CD4-positive, alpha-beta T cell (primary cell): ENCODE results near the gene BTAF1. TPM values are rescaled to one million over a fixed set of nuclear protein-coding genes. Genes with fewer than 3 reads are reported as not detected.
"Not testable (repeated sequence)": the region's sequence is repeated elsewhere in the genome, so short reads cannot be mapped to it uniquely, and the experiment has no call there.

Experiments used
- ATAC-seq: fragments of 200-7000 bp; cut with Tn5 transposase; one replicate; pipeline ENCODE4 v1.10.0; 2022; ENCODE audit warnings: mild to moderate bottlenecking; ENCODE audit not compliant: poor library complexity
- CTCF ChIA-PET: fragments of 350-600 bp; sonication (Branson Sonifier 250); formaldehyde crosslinking; loops from one replicate; lab custom pipeline; 2021; ENCODE audit warnings: antibody characterized with exemption, inconsistent platforms; lab: Charles Lee
- POLR2A ChIA-PET: fragments of 350-600 bp; sonication (Branson Sonifier 250); formaldehyde crosslinking; loops from one replicate; lab custom pipeline; 2021; ENCODE audit warnings: antibody characterized with exemption, inconsistent platforms; lab: Charles Lee
- DNase-seq, 14 experiments: peaks; one replicate each; pipeline ENCODE4 v3.0.0-alpha.2; 2013 to 2020; ENCODE audit warnings: mixed read lengths in 2 of 14
- H3K27ac ChIP-seq, 2 donors: one replicate each; pipeline versions ENCODE4 v1.5.1 to v1.7.0; 2013; ENCODE audit warnings: low read length in 2 of 2, low read depth in 1 of 2, mild to moderate bottlenecking in 1 of 2
- H3K27me3 ChIP-seq, 2 experiments: 1 replicate in 1 of 2; 2 replicates in 1 of 2; pipeline versions ENCODE4 v1.6.1 to v1.7.0; 2013; ENCODE audit warnings: low read length in 2 of 2, control low read depth in 1 of 2, mild to moderate bottlenecking in 1 of 2, moderate library complexity in 1 of 2; ENCODE audit not compliant: insufficient read depth in 2 of 2, control insufficient read depth in 1 of 2
- H3K36me3 ChIP-seq: one replicate; pipeline ENCODE4 v1.6.1; 2013; ENCODE audit warnings: low read length, control low read depth; ENCODE audit not compliant: insufficient read depth
- H3K4me1 ChIP-seq: one replicate; pipeline ENCODE4 v1.6.1; 2013; ENCODE audit warnings: low read length, control low read depth; ENCODE audit not compliant: insufficient read depth
- H3K4me3 ChIP-seq: one replicate; pipeline ENCODE4 v1.5.1; 2013; ENCODE audit warnings: mild to moderate bottlenecking, low read length, moderate library complexity
- H3K9me3 ChIP-seq, 2 experiments: 1 replicate in 1 of 2; 2 replicates in 1 of 2; pipeline versions ENCODE4 v1.6.1 to v1.7.0; 2013; ENCODE audit warnings: low read length in 2 of 2, mild to moderate bottlenecking in 2 of 2, control low read depth in 1 of 2, moderate library complexity in 1 of 2; ENCODE audit not compliant: control insufficient read depth in 1 of 2, insufficient read depth in 1 of 2
- H3K27ac Mint-ChIP-seq: one replicate; pipeline ENCODE4 v1.8.0; 2020; ENCODE audit warnings: mixed read lengths
- H3K27me3 Mint-ChIP-seq: one replicate; pipeline ENCODE4 v1.8.0; 2021; ENCODE audit warnings: mixed read lengths
- H3K36me3 Mint-ChIP-seq: one replicate; pipeline ENCODE4 v1.8.0; 2021; ENCODE audit warnings: low read depth, mixed read lengths
- H3K4me1 Mint-ChIP-seq: one replicate; pipeline ENCODE4 v1.8.0; 2021; ENCODE audit warnings: low read depth, mixed read lengths
- H3K4me3 Mint-ChIP-seq: one replicate; pipeline ENCODE4 v1.8.0; 2020; ENCODE audit warnings: mild to moderate bottlenecking, mixed read lengths
- H3K9me3 Mint-ChIP-seq: one replicate; pipeline ENCODE4 v1.8.0; 2020; ENCODE audit warnings: mixed read lengths
- intact Hi-C, 2 experiments: fragments of 100-400 bp; cut with DNase I in 1 of 2; cut with micrococcal nuclease in 1 of 2; formaldehyde crosslinking; loops; one replicate each; pipeline versions ENCODE4 v1.15.1 to v1.9.0; 2023 to 2025; cut with DNase I, micrococcal nuclease
- total RNA-seq, 174 experiments: library from RNA in 2 of 174; stranded (reverse) in 2 of 174; gene quantifications; one replicate each; pipeline ENCODE4 v1.2.3 and lab custom pipeline; 2021 to 2026
- TF ChIP-seq, protein P1 (sequence below): fragments of 200-600 bp; IDR thresholded peaks from one replicate; pipeline ENCODE4 v1.8.0; 2022; ENCODE audit warnings: antibody characterized with exemption, mild to moderate bottlenecking

The BTAF1 gene
- total RNA-seq, 2 experiments from 2014 or later = 80.8 to 85.8 TPM

- TF ChIP-seq, protein P1, sequence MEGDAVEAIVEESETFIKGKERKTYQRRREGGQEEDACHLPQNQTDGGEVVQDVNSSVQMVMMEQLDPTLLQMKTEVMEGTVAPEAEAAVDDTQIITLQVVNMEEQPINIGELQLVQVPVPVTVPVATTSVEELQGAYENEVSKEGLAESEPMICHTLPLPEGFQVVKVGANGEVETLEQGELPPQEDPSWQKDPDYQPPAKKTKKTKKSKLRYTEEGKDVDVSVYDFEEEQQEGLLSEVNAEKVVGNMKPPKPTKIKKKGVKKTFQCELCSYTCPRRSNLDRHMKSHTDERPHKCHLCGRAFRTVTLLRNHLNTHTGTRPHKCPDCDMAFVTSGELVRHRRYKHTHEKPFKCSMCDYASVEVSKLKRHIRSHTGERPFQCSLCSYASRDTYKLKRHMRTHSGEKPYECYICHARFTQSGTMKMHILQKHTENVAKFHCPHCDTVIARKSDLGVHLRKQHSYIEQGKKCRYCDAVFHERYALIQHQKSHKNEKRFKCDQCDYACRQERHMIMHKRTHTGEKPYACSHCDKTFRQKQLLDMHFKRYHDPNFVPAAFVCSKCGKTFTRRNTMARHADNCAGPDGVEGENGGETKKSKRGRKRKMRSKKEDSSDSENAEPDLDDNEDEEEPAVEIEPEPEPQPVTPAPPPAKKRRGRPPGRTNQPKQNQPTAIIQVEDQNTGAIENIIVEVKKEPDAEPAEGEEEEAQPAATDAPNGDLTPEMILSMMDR = no peak
- ChIA-PET POLR2A (no interaction called here), CTCF (no interaction called here)
- Mint-ChIP-seq H3K4me3 (no peak overlapping the region), H3K9me3 (no peaks in the 10 kb centered on the region), H3K27ac (no peak overlapping the region), H3K36me3 (peaks cover 86% of the 10 kb centered on the region), H3K4me1 (no peaks in the 10 kb centered on the region), H3K27me3 (no peaks in the 10 kb centered on the region)
- DNase-seq (no peak), ATAC-seq (no peak)
- intact Hi-C loops = no loop called here
- H3K27ac ChIP-seq = no peak overlapping the region
- no peaks in the 10 kb centered on the region for H3K4me1 ChIP-seq
- H3K4me3 ChIP-seq = no peak overlapping the region
- H3K36me3 ChIP-seq = peaks cover 66% of the 10 kb centered on the region
- no peaks in the 10 kb centered on the region for H3K27me3 ChIP-seq
- no peaks in the 10 kb centered on the region for H3K9me3 ChIP-seq
Measured at GRCh38 chr10:92014620-92015019, 91.0 kb downstream of the BTAF1 start.

DNA sequence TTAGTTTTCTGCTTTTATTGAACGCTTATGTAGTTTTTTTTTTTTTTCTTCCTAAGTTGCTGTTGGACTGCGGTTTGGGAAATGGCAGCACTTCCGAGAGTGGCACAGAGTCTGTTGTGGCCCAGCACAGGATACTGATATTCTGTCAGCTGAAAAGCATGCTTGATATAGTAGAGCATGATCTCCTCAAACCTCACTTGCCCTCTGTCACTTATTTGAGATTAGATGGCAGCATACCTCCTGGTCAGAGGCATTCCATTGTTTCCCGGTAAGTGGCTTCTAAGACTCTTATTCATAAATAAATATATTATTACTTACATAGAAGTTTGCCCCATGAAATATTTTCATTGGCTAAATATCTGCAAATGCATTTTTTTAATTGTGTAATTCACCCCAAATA lies 101.1 kb downstream of the BTAF1 start:
- no peak overlapping the region for H3K27ac ChIP-seq

GRCh38 chr10:92025340-92025739 lies 101.8 kb downstream of the BTAF1 start:
- H3K27me3 ChIP-seq, DNase-seq, H3K4me3 Mint-ChIP-seq, H3K9me3 ChIP-seq, POLR2A ChIA-PET, H3K9me3 Mint-ChIP-seq, ATAC-seq, intact Hi-C loops, H3K4me1 Mint-ChIP-seq, H3K4me3 ChIP-seq, H3K4me1 ChIP-seq, H3K27ac ChIP-seq, H3K27ac Mint-ChIP-seq, H3K27me3 Mint-ChIP-seq: not testable (repeated sequence)
- peaks cover 86% of the 10 kb centered on the region for H3K36me3 ChIP-seq
- CTCF ChIA-PET = interaction anchor here (0.6 kb wide), 1 partner anchor 582 kb away, joined by 3 read pairs; no protein-coding TSS in a partner anchor
- peaks cover 96% of the 10 kb centered on the region for H3K36me3 Mint-ChIP-seq

More for the DNA sequence above, 101.1 kb downstream of the BTAF1 start:
- ChIA-PET POLR2A (no interaction called here), CTCF (no interaction called here)
- TF ChIP-seq, protein P1 = no peak
- DNase-seq (no peak), ATAC-seq (no peak)
- H3K36me3 Mint-ChIP-seq = peaks cover 95% of the 10 kb centered on the region
- no peaks in the 10 kb centered on the region for H3K27me3 Mint-ChIP-seq
- no peaks in the 10 kb centered on the region for H3K4me1 Mint-ChIP-seq
- H3K27ac Mint-ChIP-seq = no peak overlapping the region
- Histone ChIP-seq H3K4me3 (no peak overlapping the region), H3K4me1 (no peaks in the 10 kb centered on the region), H3K36me3 (peaks cover 87% of the 10 kb centered on the region), H3K27me3 (no peaks in the 10 kb centered on the region), H3K9me3 (no peaks in the 10 kb centered on the region)
- no peaks in the 10 kb centered on the region for H3K9me3 Mint-ChIP-seq
- no peak overlapping the region for H3K4me3 Mint-ChIP-seq
- intact Hi-C loops = no loop called here

DNA sequence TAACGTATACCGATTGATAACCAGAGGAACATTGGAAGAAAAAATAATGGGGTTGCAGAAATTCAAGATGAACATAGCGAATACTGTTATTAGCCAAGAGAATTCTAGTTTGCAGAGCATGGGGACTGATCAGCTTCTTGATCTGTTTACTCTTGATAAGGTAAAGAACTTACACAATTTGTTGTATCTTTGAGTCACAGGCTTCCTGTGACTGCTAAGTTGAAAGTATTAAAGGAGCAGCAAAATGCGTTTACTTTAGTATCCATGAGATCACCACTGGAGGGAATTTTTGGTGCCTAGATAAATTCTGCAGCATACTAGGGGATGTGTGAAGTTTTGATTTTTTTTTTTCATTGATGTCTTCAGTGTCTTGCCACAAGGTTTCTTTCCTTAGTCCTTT lies 103.6 kb downstream of the BTAF1 start:
- intact Hi-C loops = no loop called here
- ChIA-PET CTCF (no interaction called here), POLR2A (no interaction called here)
- no peak overlapping the region for H3K4me3 ChIP-seq
- Mint-ChIP-seq H3K27me3 (no peaks in the 10 kb centered on the region), H3K9me3 (no peaks in the 10 kb centered on the region), H3K4me3 (no peak overlapping the region), H3K4me1 (no peaks in the 10 kb centered on the region), H3K27ac (no peak overlapping the region), H3K36me3 (peaks cover 93% of the 10 kb centered on the region)
- H3K27me3 ChIP-seq = no peaks in the 10 kb centered on the region
- no peak for ATAC-seq
- TF ChIP-seq, protein P1 = no peak
- H3K4me1 ChIP-seq = no peaks in the 10 kb centered on the region
- DNase-seq = no peak
- no peak overlapping the region for H3K27ac ChIP-seq
- H3K9me3 ChIP-seq = no peaks in the 10 kb centered on the region
- H3K36me3 ChIP-seq = peaks cover 79% of the 10 kb centered on the region
